HG03354 (cell line): Measurements from ENCODE around the gene C9orf152.
"Not testable (repeated sequence)": the region's sequence is repeated elsewhere in the genome, so short reads cannot be mapped to it uniquely, and the experiment has no call there.

Experiments
- ATAC-seq: cut with Tn5 transposase; IDR thresholded peaks from one replicate; pipeline ENCODE4 v1.9.1; 2021; ENCODE audit warnings: mild to moderate bottlenecking; ENCODE audit not compliant: unreplicated experiment, poor library complexity, severe bottlenecking

Gene C9orf152, protein sequence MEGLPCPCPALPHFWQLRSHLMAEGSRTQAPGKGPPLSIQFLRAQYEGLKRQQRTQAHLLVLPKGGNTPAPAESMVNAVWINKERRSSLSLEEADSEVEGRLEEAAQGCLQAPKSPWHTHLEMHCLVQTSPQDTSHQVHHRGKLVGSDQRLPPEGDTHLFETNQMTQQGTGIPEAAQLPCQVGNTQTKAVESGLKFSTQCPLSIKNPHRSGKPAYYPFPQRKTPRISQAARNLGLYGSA

DNA sequence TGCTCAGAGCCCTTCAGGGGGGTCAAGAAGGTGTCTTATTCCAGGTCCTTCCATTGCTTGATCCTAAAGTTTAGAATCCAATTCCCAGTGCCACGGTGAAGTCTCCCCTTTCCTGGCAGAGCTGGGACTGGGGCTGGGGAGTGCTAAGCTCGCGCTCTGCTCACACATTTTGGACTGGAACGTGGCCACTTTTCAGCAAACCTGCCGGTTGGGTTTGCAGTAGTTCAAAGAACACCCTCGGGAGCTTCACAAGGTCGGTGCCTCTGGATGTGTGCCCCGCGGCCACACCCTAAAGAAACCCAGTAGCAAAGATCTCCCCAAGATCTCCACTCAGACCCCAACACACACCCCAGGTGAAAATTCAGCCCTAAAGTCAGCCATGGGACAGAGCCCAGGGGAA lies at the start of gene C9orf152:
Gene C9orf152, minus strand, starts transcription at position 129 of the 400 bp plus-strand sequence. CDS start 580 bp downstream, outside the sequence.
- no peak for ATAC-seq

GRCh38 chr9:110257097-110257841 lies 49.3 kb upstream of the C9orf152 start:
- peak; percentile 11 for ATAC-seq

GRCh38 chr9:110256380-110257096 lies 48.6 kb upstream of the C9orf152 start, which contains the start of gene TXN:
Gene TXN (minus strand): TSS chr9:110256507. CDS start chr9:110256435, 72 bp downstream.
- peak; percentile 71 for ATAC-seq

DNA sequence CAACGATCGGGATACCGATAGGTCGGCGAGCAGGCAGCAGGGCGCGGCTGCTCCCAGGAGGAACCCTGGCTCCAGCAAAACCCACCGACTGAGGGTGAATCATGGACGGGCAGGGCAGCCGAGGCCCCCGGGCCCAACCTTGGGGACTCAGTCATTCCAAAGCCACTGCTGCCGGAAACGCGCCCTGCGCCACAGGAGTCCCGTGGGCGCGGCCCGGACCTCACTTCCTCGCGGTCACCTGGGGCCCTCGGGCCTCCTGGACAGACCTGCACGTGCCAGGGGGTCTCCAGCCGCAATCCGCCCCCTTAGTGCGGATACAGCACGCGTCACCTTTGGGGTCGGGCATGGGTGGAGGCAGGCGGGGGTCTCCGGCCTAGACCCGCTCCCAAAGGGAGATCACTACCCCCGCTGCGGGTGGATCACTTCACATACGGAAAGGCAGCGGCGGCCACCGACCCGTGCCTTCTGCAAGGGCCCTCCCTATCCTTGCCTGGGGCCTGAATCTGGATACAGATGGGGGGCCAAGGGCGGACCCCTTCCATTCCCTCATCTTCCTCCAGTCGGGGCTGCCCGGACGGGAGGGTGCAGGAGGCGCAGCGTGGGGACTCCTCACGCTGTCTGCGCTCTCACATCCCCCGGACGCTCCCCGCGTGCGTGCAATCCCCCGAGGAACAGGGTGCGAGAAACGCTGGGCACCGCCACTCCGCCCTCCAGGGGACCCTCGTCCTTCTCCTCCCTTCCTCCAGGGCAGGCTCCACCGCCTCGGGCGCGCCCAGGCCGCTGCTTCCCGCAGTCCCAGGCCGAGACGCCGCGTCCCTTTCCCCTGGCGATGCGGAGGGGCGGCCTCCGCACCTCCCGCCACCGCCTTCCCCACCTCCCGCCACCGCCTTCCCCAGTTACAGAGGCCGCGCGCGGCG lies 47.8 kb upstream of the C9orf152 start:
- ATAC-seq = peak; percentile 35

- no peak for ATAC-seq
These were observed 47.1 kb upstream of the C9orf152 start for GRCh38 chr9:110255034-110255462.

DNA sequence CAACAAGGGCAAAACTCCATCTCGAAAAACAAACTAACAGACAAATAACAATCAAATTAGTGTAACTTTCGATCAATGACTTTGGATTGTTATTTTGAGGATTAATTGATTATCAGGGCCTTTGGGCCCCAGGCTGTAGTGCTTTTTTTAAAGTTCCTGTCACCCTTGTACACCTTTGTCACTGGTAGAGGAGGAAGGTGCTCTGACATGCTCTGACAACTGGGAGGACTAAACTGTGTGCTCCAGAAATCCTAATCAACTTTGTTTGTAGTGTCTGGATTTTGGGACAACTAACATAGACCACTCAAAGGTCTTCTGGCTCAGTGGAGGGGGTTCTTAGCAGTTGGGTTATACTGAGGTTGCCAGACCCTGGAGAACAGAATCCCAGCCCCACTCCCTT lies 46.5 kb upstream of the C9orf152 start:
- ATAC-seq = no peak

GRCh38 chr9:110252509-110253139 lies 44.7 kb upstream of the C9orf152 start:
- no peak for ATAC-seq

- ATAC-seq = not testable (repeated sequence)
These were observed 43.8 kb upstream of the C9orf152 start for GRCh38 chr9:110251770-110252169.

GRCh38 chr9:110251212-110251611 lies 43.3 kb upstream of the C9orf152 start:
- ATAC-seq = no peak

- ATAC-seq = no peak
These were observed 41.6 kb upstream of the C9orf152 start for GRCh38 chr9:110249603-110250002.

GRCh38 chr9:110248361-110248760 lies 40.4 kb upstream of the C9orf152 start:
- no peak for ATAC-seq

DNA sequence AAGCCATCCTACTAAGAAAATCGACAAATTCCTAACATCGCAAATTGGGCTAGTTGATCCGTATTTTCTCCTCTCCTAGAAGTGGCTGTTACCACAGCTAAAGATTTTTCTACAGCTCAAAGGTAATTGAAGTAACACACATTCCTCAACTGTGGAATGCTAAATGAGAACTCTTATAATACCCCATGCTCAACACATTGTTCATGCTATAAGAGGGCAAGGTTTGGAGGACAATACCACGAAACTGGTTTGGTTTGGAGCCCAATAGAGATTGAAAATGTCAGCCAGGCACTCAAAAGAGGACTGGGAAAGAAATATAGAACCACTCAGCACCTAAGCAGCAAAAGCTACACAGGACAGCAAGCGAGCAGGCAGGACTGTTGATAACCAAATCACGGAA lies 38.3 kb upstream of the C9orf152 start:
- ATAC-seq = no peak

DNA sequence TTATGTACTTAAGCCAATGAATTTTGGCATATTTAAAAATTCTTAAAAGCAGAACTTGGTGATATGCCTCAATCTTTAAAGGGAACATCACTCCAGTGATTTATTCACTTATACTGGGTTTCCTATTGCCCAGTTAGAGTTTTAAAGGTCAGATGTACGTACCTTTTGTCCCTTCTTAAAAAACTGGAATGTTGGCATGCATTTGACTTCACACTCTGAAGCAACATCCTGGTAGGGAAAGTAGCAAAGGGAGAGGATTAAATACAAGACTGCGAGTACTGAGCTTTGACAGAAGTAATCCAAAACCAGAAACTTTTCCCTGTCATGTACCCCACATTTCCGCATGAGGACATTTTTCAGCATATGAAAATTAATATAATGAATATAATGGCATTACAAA lies 36.7 kb upstream of the C9orf152 start:
- ATAC-seq = no peak

DNA sequence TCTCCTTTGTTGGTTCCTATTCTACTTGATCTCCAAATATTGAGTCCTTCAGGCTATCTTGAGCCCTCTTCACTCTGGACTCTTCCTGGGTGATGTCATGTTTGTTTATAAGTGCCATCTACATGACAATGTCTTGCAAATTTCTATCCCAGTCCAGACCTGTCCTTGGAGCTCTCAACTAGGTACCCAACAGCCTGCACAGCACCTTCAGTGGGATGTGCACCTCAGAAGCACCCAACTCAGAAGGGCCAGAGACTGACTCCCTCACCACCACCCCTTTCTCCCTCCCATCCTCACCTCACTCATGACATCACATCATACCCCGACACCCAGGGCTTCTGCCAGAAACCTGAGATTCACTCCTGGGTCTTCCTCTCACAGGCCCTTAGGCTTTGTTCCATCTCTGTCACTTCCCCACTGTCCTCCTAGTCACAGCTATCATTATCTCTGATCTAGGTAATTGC lies 33.9 kb upstream of the C9orf152 start:
- ATAC-seq = no peak

- no peak for ATAC-seq
These were observed 33.4 kb upstream of the C9orf152 start for GRCh38 chr9:110241260-110241857.

GRCh38 chr9:110240198-110240597 lies 32.2 kb upstream of the C9orf152 start:
- no peak for ATAC-seq

- no peak for ATAC-seq
These were observed 20.4 kb upstream of the C9orf152 start for GRCh38 chr9:110228321-110228720.

- no peak for ATAC-seq
These were observed 16.6 kb upstream of the C9orf152 start for GRCh38 chr9:110224583-110224982.

DNA sequence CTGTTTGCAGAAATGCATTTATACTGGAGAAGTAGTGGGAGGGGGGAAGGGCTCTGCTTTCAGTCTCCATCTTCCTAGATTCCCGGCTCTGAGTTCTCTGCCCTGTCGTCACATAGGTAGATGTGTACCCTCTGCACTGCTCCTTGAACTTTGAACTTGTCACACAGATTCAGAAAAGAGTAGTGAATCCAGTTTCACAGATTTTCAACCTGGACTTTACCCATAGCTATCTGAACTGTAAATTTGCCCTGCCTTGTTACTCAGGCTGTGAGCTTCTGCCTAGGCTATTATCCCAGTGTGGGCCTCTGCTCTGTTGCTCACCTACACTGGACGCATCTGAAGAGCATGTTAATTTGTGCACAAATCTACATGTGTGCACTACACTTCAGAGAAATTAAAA lies 12.8 kb upstream of the C9orf152 start:
- no peak for ATAC-seq
